HG03196 (cell line): Measurements from ENCODE around the gene BLCAP.

Experiments used
- ATAC-seq: cut with Tn5 transposase; IDR thresholded peaks from one replicate; pipeline ENCODE4 v1.9.1; 2021; ENCODE audit not compliant: unreplicated experiment

BLCAP gene

DNA sequence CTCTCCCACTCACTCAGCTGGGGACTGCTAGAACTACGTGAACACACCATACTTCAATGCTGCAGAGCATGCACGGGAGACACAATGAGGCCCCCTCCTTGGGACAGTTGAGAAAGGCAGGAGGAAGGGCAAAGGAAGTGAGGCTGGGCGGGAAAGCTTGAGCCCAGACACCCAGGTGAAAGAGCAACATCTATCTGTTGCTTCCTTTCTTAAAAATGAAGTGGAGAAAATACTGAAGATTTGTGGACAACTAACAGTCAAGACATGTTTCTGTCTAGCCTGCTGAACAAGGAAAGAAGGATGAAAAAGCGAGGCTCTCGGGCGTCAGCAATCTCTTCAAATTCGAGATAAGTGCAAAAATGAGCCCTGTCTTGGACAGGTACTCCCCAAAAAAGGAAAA lies 9.6 kb downstream of the BLCAP start:
- ATAC-seq, result no peak

DNA sequence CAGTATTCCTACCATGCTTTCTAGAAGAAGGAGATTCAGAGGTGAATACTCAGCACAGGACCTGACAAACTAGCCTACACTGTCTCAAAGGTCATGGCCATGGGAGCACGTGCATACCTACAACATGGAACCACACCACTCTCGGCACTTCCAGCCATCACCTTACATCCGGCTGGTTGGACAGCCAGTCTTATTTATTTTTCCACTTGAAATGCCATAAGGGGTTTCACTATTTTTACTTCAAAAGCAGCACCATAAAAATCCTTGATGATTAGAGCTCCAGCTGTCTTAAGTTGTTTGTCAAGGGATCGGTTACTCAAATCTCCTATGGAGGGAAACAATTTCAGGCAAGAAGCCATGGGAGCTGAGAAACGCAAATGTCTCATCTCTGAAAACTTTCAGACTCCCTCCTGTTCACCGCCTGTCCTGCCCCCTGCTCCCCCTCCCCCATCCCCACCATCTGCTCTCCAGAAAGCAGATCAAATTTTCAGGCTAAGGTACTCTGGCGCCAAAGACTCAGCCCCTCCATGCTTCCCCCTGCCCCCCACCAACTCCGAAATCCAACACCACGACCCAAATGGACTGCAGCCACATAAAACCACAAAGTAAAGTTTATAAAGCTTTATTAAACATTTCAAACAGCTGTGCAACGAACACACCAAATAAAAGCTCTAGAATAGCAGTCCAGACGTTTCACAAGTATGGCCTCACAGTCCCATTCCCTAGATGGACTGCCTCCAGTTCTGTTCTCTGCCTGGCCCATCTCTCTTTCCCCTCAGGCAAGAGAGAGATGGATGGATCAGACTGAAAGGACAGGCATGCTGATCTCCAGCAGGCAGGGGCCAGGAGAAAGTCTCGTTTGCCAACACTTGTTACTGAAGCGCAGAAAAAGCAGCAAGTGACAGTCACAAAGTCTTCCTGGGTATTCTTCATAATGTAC lies 10.6 kb downstream of the BLCAP start:
- no peak for ATAC-seq

DNA sequence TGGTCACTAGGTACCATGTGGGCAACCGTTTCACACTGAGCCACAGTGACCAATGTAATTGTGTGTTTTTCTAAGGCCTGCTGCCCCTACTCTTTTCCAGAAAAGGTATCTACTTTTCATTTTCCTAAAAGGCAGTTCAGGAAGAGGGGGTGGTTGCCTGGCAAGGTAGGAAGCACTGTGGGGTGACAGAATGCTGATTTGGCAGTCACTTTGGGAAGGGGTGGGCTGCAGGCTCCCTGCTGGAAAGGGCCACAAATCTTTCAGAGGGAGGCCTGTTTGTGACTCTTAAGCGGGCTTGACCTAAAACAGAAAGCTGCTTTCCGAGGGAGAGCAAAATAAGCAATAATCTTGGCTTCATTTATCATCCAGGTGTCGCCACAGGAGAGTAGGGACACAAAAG lies 11.8 kb downstream of the BLCAP start:
- ATAC-seq, result no peak

DNA sequence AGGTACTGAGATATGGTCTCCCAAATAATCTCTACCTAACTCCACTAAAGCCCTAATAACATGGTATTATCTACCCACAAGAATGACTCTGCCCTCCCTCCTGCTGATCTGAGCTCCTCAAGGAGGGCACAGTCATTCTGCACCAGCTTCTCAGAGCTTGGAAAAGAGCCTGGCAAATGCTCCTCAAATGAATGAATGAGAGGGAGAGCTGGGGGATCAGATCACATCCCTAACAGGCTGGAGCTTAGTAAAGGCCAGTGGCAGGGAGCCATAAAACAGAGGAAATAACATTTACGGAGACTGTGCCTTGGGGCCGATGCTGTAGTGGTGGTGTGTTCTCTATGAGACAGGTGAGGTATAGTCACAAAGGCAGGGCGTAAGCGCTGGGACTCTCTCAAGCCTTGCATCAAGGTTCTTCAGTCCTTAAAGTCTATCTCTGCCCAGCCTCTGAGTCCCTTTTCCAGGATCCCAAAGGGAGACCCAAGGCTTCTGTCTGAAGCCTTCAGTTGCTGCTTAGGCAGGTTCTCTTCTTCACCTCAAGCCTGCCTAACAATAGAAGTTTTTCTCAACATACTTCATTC lies 13.8 kb downstream of the BLCAP start:
- ATAC-seq, result no peak

DNA sequence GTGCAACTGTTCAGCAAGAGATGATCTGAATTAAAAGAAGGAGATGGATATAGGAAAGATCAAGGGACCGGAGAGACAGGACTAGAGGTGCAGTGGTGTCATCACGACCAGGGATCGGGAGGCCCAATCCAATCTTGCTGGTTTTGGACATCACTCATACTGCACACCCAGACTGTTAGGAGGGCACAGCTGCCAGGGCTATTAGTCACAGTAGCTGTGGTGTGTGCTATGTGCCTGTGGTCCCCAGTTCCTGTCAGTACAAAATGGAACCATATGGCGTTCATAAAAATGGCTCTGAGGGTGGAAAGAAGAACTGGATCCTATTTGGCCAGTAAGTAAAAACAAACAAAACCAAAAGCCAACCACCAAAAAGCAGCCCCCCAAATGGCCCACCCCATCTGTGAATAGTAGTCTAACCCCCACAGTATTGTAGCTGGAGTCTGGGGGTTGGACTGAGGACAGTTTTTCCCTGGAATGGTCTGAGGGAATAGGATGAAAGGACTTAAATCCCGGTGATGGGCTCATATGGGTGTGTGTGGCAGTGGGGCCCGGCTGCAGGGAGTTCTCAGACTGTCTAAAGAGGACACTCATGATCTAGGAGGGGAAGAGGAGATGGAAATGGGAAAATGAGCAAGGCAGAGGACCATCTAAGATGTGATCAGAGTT lies 15.9 kb downstream of the BLCAP start:
- ATAC-seq, result no peak

DNA sequence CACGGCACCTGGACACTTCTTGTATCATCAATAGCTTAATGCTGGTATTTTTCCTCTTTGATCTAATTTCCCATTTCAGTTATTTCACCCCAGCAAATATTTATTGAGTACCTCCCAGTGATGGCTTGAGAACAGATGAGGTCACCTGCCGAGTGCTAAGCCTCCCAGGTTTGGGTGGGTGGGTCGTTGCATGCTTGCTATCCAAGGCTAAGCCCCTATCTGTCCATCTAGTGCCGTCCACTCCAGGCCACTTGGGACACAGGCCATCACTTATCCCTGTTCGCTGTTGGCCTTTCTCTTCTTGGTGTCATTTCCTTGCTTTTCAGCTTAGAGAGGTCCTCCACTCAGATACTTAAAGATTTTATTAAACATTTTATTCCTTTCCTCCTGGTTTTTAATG lies 17.4 kb downstream of the BLCAP start:
- ATAC-seq, result no peak

DNA sequence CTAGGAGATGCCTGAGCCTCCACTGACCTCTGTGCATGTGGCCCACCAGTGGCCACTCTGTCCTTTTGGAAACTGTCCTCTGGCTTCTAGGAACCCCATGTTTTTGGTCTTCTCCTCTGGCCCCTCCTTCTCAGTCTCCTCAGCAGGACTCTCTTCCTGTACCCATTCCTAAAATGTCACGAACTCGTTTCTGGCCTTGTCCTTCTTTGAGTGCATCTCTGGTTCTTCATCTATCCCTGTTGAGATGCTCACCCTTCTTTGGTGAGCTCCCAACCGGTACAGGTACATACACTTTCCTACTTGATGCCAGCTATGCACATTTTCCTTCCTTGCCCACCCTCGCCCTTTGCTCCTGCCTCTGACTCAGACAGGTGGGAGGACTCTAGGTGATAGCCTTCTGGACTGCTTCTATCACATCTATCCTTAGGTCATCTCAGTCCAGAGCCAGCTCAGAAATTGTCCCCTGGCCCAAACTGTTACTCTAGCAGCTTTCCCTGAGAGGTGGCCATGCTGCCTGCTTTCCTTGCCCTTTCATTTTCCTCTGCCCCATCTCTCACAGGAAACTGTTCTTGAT lies 21.4 kb downstream of the BLCAP start:
- ATAC-seq, result no peak

DNA sequence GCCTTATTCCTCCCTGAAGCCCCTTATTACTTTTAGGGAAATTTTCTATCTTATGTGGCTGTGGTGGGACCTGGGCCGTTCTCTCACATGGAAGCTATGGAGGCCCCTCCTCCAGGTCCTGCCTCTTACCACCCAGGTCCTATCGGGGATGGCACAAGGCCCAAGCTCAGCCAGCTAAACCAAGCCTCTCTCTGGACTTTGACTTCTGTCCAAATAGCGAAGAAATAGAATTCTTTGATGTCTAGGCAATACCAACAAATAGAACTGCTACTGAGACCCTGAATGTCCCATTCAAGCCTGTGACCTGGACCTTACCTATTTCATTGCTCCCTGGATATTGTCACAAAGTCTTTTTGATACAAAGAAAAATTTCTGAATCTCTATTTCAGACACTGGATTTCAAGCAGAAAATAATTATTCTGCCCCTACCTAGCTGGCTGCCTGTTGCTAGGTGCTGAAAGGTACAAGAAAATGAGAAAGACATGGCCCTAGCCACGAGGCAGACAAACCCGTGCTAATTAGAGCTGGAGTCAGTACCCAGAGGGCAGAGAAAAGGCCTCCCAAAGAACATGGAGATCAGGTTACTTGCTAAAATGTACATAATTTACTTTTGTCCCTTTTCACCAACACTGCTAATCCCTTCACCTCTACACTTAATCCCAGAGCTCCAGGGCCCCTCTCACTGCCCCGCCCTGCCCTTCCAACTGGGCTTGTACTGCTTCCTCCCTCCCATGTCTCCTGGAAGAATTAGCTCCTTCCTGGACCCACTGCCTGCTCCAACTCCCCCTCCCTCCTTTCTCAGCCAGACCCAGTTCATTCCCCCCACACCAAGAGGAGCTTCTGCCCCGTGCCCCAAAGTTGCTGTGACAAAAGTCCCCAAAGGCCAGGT lies 22.2 kb downstream of the BLCAP start:
- no peak for ATAC-seq

DNA sequence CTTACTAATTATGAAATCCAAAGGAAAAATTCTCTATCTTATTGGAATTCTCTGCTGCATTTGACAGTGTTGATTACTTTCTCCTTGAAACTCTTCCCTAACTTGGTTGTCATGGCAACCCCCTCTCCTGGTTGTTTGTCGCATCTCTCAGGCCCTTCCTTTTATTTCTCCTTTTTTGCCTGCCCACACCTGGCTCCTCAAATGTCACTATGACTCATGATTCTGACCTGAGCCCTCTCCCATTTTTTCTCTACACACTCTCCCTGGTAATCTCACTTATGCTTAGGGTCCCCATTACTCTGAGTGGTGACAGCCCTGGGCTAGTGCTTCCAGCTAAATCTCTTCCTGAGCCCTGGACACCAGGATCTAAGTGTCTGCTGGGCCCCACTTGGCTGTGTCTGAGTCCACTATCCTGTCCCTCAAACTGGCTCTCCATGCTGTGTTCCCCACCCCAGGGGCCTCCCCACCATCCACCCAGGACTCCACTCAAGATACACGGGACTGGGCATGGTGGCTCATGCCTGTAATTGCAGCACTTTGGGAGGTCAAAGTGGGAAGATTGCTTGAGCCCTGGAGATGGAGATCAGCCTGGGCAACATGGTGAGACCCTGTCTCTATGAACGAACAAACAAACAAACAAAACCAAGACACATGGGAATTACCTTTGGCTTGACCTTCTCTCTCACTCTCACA lies 23.1 kb downstream of the BLCAP start:
- no peak for ATAC-seq

DNA sequence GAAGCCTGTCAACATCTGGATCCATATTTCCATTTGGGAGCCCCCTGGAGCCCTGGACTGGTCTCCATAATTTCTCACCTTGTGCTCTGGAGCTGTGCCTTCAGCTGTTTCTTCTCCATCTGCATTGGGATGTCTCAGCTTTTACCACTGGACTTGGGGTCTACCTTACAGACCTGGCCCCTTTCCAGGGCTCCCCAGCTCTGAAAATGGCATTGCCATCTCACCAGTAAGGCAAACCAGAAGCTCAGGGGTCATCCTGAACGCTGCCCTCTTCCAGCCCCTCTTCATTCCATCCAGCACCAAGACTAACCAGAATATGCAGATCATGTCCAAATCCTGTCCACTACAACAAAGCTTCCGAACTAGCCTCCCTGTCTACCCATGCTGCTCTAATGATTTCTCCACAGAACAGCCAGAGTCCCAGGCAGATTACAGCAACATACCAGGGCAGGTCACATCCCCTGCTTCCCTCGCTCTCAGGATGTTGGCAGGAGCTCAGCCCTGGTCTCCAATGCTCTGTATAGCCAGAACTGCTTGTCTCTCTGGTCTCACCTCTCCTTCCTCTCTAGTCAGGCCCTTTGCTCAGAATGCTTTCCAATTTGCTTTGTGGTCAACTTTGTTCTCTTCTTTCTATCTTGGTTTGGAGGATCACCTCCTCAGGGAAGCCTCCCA lies 24.3 kb downstream of the BLCAP start:
- ATAC-seq, result no peak

DNA sequence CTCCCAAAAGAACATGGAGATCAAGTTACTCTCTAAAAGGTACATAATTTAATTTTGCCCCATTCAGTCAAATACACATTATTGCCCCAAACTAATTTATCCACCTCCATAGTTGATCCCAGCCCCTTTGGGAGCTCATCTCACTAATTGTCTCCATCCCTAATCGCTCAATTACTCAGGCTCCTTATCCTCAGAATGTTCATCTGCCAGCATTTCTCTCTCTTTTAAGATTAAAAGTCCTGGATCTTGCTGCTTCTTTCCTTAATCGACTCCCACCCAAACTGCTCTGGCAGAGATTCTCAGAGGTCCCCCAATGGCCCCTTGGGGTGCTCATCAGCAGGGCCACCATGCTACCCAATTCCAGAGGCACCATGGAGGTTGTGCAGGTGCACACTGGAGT lies 25.0 kb downstream of the BLCAP start:
- no peak for ATAC-seq

DNA sequence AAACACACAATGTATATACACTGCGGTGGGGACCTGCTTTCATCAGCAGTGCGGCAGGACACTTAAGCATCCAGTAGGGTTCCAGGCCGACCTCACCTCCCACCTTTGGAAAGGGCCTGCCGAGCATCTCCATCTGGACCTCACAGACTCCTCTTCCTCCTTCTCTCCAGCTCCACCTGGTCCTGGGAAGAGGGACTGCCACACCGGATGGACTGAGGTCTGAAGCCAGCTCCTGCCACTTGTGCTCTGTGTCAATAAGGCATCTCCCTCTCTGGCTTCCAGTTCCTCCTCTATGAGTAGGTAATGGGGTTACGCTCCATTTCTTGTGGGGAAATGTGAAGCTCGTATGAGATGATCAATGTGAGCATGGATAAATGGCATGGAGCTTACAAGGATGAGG lies 25.7 kb downstream of the BLCAP start:
- no peak for ATAC-seq

DNA sequence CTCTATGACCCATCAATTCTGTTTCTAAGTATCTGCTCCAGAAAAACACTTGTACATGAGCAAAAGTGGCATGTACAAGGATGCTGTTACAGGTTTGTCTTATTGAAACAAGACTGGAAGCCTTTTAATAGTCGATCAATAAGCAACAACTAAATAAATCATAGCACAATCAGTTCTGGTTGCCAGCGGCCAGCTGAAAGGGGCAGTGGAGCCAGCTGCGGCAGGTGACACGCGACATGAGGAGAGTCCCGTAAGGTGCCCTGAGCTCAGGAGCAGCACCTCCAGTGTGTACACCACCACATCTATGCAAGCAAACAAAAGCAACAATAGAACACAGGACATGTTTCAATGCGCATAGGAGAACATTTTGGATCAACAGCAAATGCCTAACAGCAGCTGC lies 27.4 kb downstream of the BLCAP start:
- no peak for ATAC-seq

DNA sequence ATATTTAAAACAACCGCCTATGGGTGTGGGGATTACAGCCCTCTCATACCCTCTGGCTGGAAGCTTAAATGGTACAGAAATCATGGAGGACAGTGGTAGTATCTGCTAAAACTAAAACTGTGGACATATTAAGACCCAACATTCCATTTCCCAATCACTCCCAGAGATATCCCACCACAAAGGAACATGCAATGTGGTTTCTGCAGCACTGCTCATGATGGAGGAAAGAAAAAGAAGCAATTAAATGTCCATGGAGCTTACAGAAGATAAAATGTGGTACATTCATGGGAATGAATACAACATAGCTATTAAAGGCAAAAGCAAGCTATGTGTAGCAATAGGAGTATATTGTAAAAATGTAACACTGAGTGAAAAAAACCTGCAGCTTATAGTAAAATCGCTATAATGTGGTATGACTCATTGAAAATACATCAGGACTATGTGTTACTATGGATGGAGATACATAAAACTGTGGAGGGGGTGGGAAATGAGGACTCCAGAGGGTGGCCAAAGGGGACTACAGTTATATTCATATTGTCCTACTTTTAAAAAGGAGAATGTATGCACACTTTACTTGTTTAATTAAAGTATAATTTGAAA lies 29.5 kb downstream of the BLCAP start:
- ATAC-seq, result no peak

DNA sequence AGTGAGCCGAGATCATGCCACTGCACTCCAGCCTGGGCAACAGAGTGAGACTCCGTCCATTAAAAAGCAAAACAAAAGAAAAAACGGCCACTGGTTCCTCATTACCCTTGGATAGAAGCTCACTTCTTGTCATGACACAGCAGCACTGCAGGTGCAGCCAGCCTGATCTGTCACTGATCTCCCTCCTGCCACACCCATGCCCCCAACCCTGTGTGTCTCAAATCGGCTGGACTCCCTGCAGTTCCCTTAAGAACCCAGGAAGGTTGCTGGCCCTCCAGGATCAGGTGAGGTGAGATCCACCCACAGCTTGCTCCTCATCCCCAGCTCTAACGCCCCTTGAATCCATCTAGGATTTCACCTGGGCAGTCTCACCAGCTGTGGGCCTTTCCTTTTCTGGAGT lies 32.9 kb downstream of the BLCAP start:
- no peak for ATAC-seq

DNA sequence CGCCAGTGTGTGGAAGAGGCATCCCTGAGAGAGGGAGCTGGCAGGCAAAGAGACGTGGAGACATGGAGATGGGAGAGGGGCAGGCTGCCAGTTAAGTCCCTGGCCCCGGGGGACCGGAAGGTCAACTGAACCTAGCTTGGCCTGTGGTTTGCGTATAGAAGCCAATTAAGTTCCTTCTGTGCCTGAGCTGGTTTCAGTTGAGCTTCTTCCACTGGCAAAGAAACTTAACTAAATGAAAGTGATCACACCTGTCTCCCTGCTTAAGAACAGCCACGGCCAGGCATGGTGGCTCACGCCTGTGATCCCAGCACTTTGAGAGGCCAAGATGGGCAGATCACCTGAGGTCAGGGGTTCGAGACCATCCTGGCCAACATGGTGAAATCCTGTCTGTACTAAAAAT lies 33.4 kb downstream of the BLCAP start:
- no peak for ATAC-seq

DNA sequence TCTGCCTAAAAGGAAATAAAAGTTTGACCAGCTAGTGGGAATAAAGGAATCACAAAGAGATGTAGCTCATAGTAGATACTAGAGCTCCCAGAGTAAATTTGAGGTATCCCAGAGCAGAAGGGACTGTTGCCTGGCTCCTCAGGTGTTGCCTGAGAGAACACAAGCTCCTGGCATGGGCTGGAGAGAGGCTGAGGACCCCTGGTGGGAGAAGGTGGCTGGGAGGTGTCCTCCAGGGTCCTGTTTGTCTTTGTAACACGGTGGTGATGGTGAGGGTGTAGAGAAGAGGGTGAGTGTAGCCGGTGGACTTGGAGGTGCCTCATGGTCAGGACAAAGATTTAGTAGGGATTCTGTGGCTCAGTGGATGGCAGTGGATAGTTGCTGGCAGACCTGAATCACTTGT lies 34.7 kb downstream of the BLCAP start:
- ATAC-seq, result no peak

DNA sequence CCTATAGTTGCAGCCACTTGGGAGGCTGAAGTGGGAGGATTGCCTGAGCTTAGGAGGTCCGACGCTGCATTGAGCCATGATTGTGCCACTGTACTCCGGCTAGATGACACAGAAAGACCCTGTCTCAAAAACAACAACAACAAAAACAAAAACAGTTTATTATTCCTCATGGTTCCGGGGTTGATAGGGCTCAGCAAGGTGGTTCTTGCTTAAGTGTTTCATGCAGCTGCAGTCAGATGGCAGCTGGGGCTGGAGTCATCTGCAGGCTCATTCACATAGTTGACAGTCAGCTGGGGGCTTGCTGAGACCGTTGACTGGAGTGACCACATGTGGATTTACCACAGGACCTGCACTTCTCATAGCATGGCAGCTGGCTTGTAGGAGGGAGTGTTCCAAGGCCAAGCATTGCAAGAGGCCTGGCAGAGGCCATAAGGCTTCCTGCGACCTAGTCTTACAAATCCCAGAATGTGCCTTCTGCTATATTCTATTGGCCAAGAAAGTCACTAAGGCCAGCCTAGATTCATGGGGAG lies 35.5 kb downstream of the BLCAP start:
- ATAC-seq, result no peak
